ENCODE data around the gene MMP8. TPM values are rescaled to one million over a fixed set of nuclear protein-coding genes. Genes with fewer than 3 reads are reported as not detected.
"Not testable (repeated sequence)": the region's sequence is repeated elsewhere in the genome, so short reads cannot be mapped to it uniquely, and the experiment has no call there.

Gene MMP8
- total RNA-seq, 2 donors from 2014 or later, result not detected

DNA sequence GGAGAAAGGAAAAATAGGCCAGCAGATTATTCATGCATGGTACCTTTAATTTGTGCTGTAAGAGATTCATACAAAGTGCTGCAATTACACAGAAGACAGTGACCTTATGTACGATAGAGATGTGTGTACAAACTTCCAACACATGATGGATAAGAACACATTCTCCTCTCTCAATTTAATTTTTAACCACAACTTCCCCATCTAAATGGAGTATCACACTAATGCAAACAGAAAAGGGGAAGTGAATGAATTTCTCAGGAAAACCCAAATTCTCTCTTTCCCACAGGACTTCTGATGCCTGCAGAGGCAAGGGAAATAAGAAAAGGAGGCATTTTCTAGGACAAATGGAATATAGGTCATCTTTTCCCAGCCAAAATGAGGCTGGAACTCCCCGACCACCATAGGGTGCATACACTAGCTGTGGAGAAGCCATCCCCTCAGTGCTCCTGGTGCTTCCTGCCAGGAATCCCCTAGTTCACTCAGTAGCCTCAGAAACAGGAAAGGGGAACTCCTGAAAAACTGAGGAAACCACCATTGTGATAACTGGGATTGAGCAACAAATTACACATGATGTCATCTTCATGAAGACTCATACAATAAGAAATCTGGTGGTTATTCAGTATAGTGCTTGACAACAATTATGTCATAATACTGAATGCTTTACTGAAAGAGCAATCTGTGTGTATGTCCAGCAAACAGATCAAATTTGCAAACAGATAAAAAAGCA, 33.2 kb upstream of the MMP8 start:
- intact Hi-C loops (cut with DNase I), result no loop called here
- no peak for DNase-seq (ENCODE audit: low spot score)
- Histone ChIP-seq H3K36me3 (no peaks in the 10 kb centered on the region), H3K4me3 (no peak overlapping the region), H3K4me1 (replicated peaks) (no peaks in the 10 kb centered on the region), H3K27ac (no peak overlapping the region), H3K27me3 (replicated peaks; ENCODE audit: insufficient read depth) (no peaks in the 10 kb centered on the region), H3K9me3 (no peaks in the 10 kb centered on the region)
- TF ChIP-seq POLR2AphosphoS5 (IDR thresholded peaks at IDR 0.05), result no peak
- TF ChIP-seq, protein P1, sequence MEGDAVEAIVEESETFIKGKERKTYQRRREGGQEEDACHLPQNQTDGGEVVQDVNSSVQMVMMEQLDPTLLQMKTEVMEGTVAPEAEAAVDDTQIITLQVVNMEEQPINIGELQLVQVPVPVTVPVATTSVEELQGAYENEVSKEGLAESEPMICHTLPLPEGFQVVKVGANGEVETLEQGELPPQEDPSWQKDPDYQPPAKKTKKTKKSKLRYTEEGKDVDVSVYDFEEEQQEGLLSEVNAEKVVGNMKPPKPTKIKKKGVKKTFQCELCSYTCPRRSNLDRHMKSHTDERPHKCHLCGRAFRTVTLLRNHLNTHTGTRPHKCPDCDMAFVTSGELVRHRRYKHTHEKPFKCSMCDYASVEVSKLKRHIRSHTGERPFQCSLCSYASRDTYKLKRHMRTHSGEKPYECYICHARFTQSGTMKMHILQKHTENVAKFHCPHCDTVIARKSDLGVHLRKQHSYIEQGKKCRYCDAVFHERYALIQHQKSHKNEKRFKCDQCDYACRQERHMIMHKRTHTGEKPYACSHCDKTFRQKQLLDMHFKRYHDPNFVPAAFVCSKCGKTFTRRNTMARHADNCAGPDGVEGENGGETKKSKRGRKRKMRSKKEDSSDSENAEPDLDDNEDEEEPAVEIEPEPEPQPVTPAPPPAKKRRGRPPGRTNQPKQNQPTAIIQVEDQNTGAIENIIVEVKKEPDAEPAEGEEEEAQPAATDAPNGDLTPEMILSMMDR (IDR thresholded peaks at IDR 0.05), result no peak
- WGBS, result 68% methylated on average over 2 of the region's 2 CpGs

DNA sequence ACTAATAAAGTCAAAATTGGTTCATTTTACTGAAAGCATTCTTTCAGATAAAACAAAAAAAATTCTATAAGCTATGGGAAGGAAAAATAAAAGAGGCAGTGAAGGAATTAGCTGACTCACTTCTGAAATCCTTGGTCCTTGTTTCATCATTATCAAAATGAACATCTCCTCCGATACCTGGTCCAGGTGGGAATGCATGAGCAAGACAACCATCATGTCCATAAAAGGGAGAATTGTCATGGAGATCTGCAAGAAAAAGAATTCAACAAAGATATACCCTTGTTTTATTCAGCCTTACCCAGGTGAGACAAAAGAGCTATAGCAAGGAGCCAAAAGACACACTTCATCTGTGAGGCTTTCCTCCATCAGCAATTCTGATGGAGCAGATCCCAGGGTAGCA, 28.5 kb upstream of the MMP8 start:
- TF ChIP-seq POLR2AphosphoS5 (IDR thresholded peaks at IDR 0.05) (no peak), POLR2A (IDR thresholded peaks at IDR 0.05) (no peak)
- TF ChIP-seq, protein P1 (IDR thresholded peaks at IDR 0.05), result no peak
- no peak overlapping the region for H3K27ac ChIP-seq
- H3K27me3 ChIP-seq (replicated peaks; ENCODE audit: insufficient read depth), result no peaks in the 10 kb centered on the region
- no peak overlapping the region for H3K4me3 ChIP-seq
- no peaks in the 10 kb centered on the region for H3K4me1 ChIP-seq (replicated peaks)
- WGBS, result 94% methylated on average over 1 of the region's 1 CpG
- H3K36me3 ChIP-seq, result no peaks in the 10 kb centered on the region
- DNase-seq (ENCODE audit: low spot score), result no peak
- no peaks in the 10 kb centered on the region for H3K9me3 ChIP-seq
- intact Hi-C loops (cut with DNase I), result no loop called here

DNA sequence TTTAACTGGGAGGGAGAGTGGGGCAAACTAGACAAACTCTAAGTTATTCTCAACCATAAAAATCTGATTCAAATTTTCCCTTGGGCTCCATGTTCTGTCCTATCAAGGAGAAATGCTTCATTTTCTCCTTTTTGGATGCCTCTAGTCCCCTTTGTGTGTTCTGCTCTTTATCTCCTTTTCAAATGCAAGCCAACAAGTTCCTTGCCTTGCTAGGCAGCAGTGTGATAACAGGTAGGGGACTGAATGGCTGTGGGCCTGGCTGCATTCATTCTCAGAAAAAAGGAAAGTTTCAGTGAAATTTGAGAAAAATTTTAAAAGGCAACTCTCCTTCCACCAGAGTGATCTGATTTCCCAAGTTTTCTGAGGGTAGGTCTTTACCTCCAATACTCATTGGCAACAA, 26.9 kb upstream of the MMP8 start:
- no peaks in the 10 kb centered on the region for H3K4me1 ChIP-seq (replicated peaks)

DNA sequence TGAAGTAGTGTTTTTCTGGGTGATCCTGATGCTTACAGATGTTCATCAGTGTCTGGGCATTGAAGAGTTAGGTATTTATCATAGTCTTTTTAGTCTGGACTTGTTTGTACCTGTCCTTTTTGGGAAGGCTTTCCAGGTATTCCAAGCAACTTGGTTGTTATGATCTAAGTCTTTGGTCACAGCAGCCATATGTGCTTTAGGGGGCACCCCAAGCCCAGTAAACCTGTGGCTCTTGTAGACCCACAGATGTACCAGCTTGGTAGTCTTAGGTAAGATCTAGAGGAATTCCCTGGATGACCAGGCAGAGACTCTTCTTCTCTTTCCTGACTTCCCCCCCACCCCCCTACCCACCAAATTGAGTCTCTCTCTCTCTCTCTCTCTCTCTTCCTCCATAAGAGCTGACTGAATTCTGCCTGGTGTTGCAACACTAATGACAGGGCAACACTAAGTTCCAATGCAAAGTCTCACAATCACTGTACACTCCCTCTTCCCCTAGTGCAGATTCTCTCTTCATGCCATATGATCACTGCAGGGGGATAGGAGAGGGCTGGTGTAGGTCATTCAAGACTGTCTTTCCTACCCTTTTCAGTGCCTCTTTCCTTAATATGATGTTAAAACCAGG, 24.5 kb upstream of the MMP8 start:
- intact Hi-C loops (cut with DNase I), result no loop called here
- Histone ChIP-seq H3K27me3 (replicated peaks; ENCODE audit: insufficient read depth) (no peaks in the 10 kb centered on the region), H3K9me3 (no peaks in the 10 kb centered on the region), H3K36me3 (no peaks in the 10 kb centered on the region), H3K27ac (no peak overlapping the region), H3K4me3 (no peak overlapping the region), H3K4me1 (replicated peaks) (no peaks in the 10 kb centered on the region)
- TF ChIP-seq POLR2A (IDR thresholded peaks at IDR 0.05), result no peak
- TF ChIP-seq POLR2AphosphoS5 (IDR thresholded peaks at IDR 0.05), result no peak
- TF ChIP-seq, protein P1 (IDR thresholded peaks at IDR 0.05), result no peak
- DNase-seq (ENCODE audit: low spot score), result no peak

More for the DNA sequence above, 26.9 kb upstream of the MMP8 start:
- no peak for DNase-seq (ENCODE audit: low spot score)
- Histone ChIP-seq H3K9me3 (no peaks in the 10 kb centered on the region), H3K27ac (no peak overlapping the region), H3K36me3 (no peaks in the 10 kb centered on the region), H3K4me3 (no peak overlapping the region), H3K27me3 (replicated peaks; ENCODE audit: insufficient read depth) (no peaks in the 10 kb centered on the region)
- intact Hi-C loops (cut with DNase I), result no loop called here
- no peak for TF ChIP-seq POLR2AphosphoS5 (IDR thresholded peaks at IDR 0.05)
- TF ChIP-seq, protein P1 (IDR thresholded peaks at IDR 0.05), result no peak

DNA sequence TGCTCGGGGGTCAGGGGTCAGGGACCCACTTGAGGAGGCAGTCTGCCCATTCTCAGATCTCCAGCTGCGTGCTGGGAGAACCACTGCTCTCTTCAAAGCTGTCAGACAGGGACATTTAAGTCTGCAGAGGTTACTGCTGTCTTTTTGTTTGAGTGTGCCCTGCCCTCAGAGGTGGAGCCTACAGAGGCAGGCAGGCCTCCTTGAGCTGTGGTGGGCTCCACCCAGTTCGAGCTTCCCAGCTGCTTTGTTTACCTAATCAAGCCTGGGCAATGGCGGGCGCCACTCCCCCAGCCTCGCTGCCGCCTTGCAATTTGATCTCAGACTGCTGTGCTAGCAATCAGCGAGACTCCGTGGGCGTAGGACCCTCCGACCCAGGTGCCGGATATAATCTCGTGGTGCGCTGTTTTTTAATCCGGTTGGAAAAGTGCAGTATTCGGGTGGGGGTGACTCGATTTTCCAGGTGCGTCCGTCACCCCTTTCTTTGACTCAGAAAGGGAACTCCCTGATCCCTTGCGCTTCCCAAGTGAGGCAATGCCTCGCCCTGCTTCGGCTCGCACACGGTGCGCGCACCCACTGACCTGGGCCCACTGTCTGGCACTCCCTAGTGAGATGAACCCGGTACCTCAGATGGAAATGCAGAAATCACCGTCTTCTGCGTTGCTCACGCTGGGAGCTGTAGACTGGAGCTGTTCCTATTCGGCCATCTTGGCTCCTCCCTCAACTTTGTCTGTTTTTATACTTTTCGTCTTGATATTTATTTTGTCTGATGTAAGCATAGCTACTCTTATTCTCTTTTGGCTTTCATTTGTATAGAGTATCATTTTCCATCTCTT, 22.2 kb upstream of the MMP8 start:
- H3K36me3 ChIP-seq; H3K4me3 ChIP-seq; H3K27me3 ChIP-seq (replicated peaks; ENCODE audit: insufficient read depth); H3K4me1 ChIP-seq (replicated peaks); intact Hi-C loops (cut with DNase I); DNase-seq (ENCODE audit: low spot score); H3K27ac ChIP-seq; H3K9me3 ChIP-seq: not testable (repeated sequence)
- WGBS, result 76% methylated on average over 29 of the region's 32 CpGs

Data from prostate gland (tissue), 2 donors.